HEK293 (cell line): ENCODE data around the gene TIAL1.

Source experiments
- AEBP2 ChIP-seq: fragments of 450-650 bp; formaldehyde crosslinking; IDR thresholded peaks from 2 replicates; pipeline ENCODE4 v1.5.1; 2016; ENCODE audit warnings: missing biosample characterization, missing genetic modification characterization, borderline replicate concordance
- BCL11A ChIP-seq: fragments of 450-650 bp; formaldehyde crosslinking; IDR thresholded peaks from 2 replicates; pipeline ENCODE4 v1.5.1; 2016; ENCODE audit warnings: low read depth, missing biosample characterization, missing genetic modification characterization
- GLIS2 ChIP-seq: fragments of 450-650 bp; formaldehyde crosslinking; IDR thresholded peaks from 2 replicates; pipeline ENCODE4 v1.5.1; 2016; ENCODE audit warnings: missing biosample characterization, missing genetic modification characterization
- MEIS1 ChIP-seq: sonication (generic); formaldehyde crosslinking; IDR thresholded peaks from 2 replicates; pipeline ENCODE4 v1.8.1; 2022; ENCODE audit warnings: missing genetic modification reagents, mild to moderate bottlenecking, borderline replicate concordance
- MZF1 ChIP-seq: fragments of 450-650 bp; formaldehyde crosslinking; IDR thresholded peaks from 2 replicates; pipeline ENCODE4 v1.5.1; 2017; ENCODE audit warnings: missing biosample characterization, missing genetic modification characterization, borderline replicate concordance
- OSR2 ChIP-seq: fragments of 450-650 bp; formaldehyde crosslinking; IDR thresholded peaks from 2 replicates; pipeline ENCODE4 v1.5.1; 2016; ENCODE audit warnings: missing biosample characterization, missing genetic modification characterization
- OVOL3 ChIP-seq: fragments of 450-650 bp; formaldehyde crosslinking; IDR thresholded peaks from 2 replicates; pipeline ENCODE4 v1.5.1; 2016; ENCODE audit warnings: missing biosample characterization, missing genetic modification characterization
- SETDB1 ChIP-seq: IDR thresholded peaks from one replicate; pipeline ENCODE4 v1.6.1; 2017; ENCODE audit warnings: mild to moderate bottlenecking, low read length, moderate library complexity, mixed read lengths; ENCODE audit not compliant: insufficient read length
- SP2 ChIP-seq: fragments of 450-650 bp; formaldehyde crosslinking; IDR thresholded peaks from 2 replicates; pipeline ENCODE4 v1.5.1; 2016; ENCODE audit warnings: missing biosample characterization, missing genetic modification characterization
- SP3 ChIP-seq: fragments of 450-650 bp; formaldehyde crosslinking; IDR thresholded peaks from 2 replicates; pipeline ENCODE4 v1.5.1; 2016; ENCODE audit warnings: missing biosample characterization, missing genetic modification characterization
- ZBTB26 ChIP-seq: fragments of 450-650 bp; formaldehyde crosslinking; optimal IDR thresholded peaks from 2 replicates; pipeline ENCODE3; 2016; ENCODE audit warnings: missing biosample characterization, mild to moderate bottlenecking, missing genetic modification characterization
- ZBTB7A ChIP-seq: fragments of 450-650 bp; formaldehyde crosslinking; IDR thresholded peaks from 2 replicates; pipeline ENCODE4 v1.5.1; 2016; ENCODE audit warnings: low read depth, missing biosample characterization, missing genetic modification characterization
- ZNF184 ChIP-seq: fragments of 450-650 bp; IDR thresholded peaks from 2 replicates; pipeline ENCODE4 v1.5.1; 2018; ENCODE audit warnings: missing biosample characterization, mild to moderate bottlenecking, missing genetic modification characterization
- ZNF2 ChIP-seq: fragments of 450-650 bp; formaldehyde crosslinking; IDR thresholded peaks from 2 replicates; pipeline ENCODE4 v1.5.1; 2016; ENCODE audit warnings: missing biosample characterization, missing genetic modification characterization
- ZNF26 ChIP-seq: fragments of 450-650 bp; formaldehyde crosslinking; IDR thresholded peaks from 2 replicates; pipeline ENCODE4 v1.5.1; 2016; ENCODE audit warnings: missing biosample characterization, missing genetic modification characterization
- ZNF274 ChIP-seq, 2 experiments: fragments of 200-500 bp in 1 of 2; fragments of 450-650 bp in 1 of 2; sonication (Bioruptor generic) in 1 of 2; formaldehyde crosslinking in 1 of 2; IDR thresholded peaks; 2 replicates each; pipeline versions ENCODE4 v1.5.1 to v1.6.1; 2014 to 2016; ENCODE audit warnings: borderline replicate concordance in 1 of 2, inconsistent platforms in 1 of 2, low read length in 1 of 2, missing biosample characterization in 1 of 2, missing genetic modification characterization in 1 of 2
- ZNF280C ChIP-seq: fragments of 450-650 bp; formaldehyde crosslinking; IDR thresholded peaks from 2 replicates; pipeline ENCODE4 v1.5.1; 2016; ENCODE audit warnings: missing biosample characterization, missing genetic modification characterization
- ZNF404 ChIP-seq: fragments of 450-650 bp; formaldehyde crosslinking; IDR thresholded peaks from 2 replicates; pipeline ENCODE4 v1.5.1; 2017; ENCODE audit warnings: missing biosample characterization, missing genetic modification characterization
- ZNF544 ChIP-seq: fragments of 450-650 bp; formaldehyde crosslinking; IDR thresholded peaks from 2 replicates; pipeline ENCODE4 v1.5.0; 2017; ENCODE audit warnings: missing biosample characterization, missing genetic modification characterization
- ZNF555 ChIP-seq: fragments of 450-650 bp; formaldehyde crosslinking; conservative IDR thresholded peaks from 2 replicates; pipeline ENCODE4 v1.5.1; 2017; ENCODE audit warnings: missing biosample characterization, mild to moderate bottlenecking, missing genetic modification characterization, inconsistent platforms
- ZNF626 ChIP-seq: fragments of 450-650 bp; sonication (Bioruptor Pico); formaldehyde crosslinking; IDR thresholded peaks from 2 replicates; pipeline ENCODE4 v1.5.1; 2018; ENCODE audit warnings: missing biosample characterization, missing genetic modification characterization, inconsistent platforms
- ZNF639 ChIP-seq: fragments of 450-650 bp; formaldehyde crosslinking; IDR thresholded peaks from 2 replicates; pipeline ENCODE4 v1.5.1; 2016; ENCODE audit warnings: missing biosample characterization, missing genetic modification characterization
- ZNF677 ChIP-seq: fragments of 450-650 bp; IDR thresholded peaks from 2 replicates; pipeline ENCODE4 v1.5.0; 2018; ENCODE audit warnings: missing biosample characterization, mild to moderate bottlenecking, missing genetic modification characterization, moderate library complexity
- ZNF76 ChIP-seq: fragments of 450-650 bp; formaldehyde crosslinking; IDR thresholded peaks from 2 replicates; pipeline ENCODE4; 2016; ENCODE audit warnings: low read depth, missing biosample characterization, missing genetic modification characterization, borderline replicate concordance
- ZNF785 ChIP-seq: fragments of 450-650 bp; formaldehyde crosslinking; IDR thresholded peaks from 2 replicates; pipeline ENCODE4 v1.5.1; 2016; ENCODE audit warnings: missing biosample characterization, missing genetic modification characterization
- ZSCAN4 ChIP-seq: fragments of 450-650 bp; formaldehyde crosslinking; IDR thresholded peaks from 2 replicates; pipeline ENCODE4 v1.5.1; 2017; ENCODE audit warnings: missing biosample characterization, missing genetic modification characterization
- TF ChIP-seq, protein P1 (sequence below): fragments of 450-650 bp; formaldehyde crosslinking; IDR thresholded peaks from 2 replicates; pipeline ENCODE4; 2016; ENCODE audit warnings: missing biosample characterization, missing genetic modification characterization
- TF ChIP-seq, protein P2 (sequence below): fragments of 450-650 bp; IDR thresholded peaks from 2 replicates; pipeline ENCODE4 v1.5.1; 2018; ENCODE audit warnings: missing biosample characterization, missing genetic modification characterization

Gene TIAL1

GRCh38 chr10:119542357-119542987 lies 54.3 kb downstream of the TIAL1 start, which contains the start of gene RGS10 (continued):
- TF ChIP-seq ZNF184 (tag by site-specific recombination) (no peak; the same call in 1 of the 2 replicates), ZNF639 (no peak), GLIS2 (tag by site-specific recombination) (no peak), OSR2 (tag by site-specific recombination) (no peak; the same call in 1 of the 2 replicates), ZNF544 (tag by site-specific recombination) (no peak), SETDB1 (no peak), MZF1 (tag by site-specific recombination) (no peak), ZNF274 (IDR thresholded peaks at IDR 0.05; ENCODE audit: low read length) (no peak), ZNF274 (tag by site-specific recombination; IDR thresholded peaks at IDR 0.05; ENCODE audit: borderline replicate concordance) (no peak), ZNF26 (tag by site-specific recombination) (no peak), ZNF76 (no peak), SP3 (tag by site-specific recombination) (peak; percentile 96), ZNF626 (tag by site-specific recombination) (0 out of 2 replicates have a peak, but pooled peaks have one; percentile 15), ZNF677 (tag by site-specific recombination) (no peak), ZNF2 (no peak), BCL11A (no peak), SP2 (tag by site-specific recombination) (peak; percentile 74), MEIS1 (CRISPR knock-in tag) (no peak), ZBTB26 (tag by site-specific recombination) (no peak), ZNF785 (no peak), ZNF280C (tag by site-specific recombination) (no peak), ZBTB7A (tag by site-specific recombination) (no peak), OVOL3 (tag by site-specific recombination) (no peak), ZSCAN4 (tag by site-specific recombination) (no peak), ZNF555 (no peak), AEBP2 (tag by site-specific recombination) (no peak), ZNF404 (tag by site-specific recombination) (no peak)
- TF ChIP-seq, protein P1, sequence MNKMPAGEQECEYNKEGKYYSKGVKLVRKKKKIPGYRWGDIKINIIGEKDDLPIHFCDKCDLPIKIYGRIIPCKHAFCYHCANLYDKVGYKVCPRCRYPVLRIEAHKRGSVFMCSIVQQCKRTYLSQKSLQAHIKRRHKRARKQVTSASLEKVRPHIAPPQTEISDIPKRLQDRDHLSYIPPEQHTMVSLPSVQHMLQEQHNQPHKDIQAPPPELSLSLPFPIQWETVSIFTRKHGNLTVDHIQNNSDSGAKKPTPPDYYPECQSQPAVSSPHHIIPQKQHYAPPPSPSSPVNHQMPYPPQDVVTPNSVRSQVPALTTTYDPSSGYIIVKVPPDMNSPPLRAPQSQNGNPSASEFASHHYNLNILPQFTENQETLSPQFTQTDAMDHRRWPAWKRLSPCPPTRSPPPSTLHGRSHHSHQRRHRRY (tag by site-specific recombination) = no peak
- TF ChIP-seq, protein P2, sequence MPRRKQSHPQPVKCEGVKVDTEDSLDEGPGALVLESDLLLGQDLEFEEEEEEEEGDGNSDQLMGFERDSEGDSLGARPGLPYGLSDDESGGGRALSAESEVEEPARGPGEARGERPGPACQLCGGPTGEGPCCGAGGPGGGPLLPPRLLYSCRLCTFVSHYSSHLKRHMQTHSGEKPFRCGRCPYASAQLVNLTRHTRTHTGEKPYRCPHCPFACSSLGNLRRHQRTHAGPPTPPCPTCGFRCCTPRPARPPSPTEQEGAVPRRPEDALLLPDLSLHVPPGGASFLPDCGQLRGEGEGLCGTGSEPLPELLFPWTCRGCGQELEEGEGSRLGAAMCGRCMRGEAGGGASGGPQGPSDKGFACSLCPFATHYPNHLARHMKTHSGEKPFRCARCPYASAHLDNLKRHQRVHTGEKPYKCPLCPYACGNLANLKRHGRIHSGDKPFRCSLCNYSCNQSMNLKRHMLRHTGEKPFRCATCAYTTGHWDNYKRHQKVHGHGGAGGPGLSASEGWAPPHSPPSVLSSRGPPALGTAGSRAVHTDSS (tag by site-specific recombination) = peak; percentile 99
